HepG2 (cell line): ENCODE results near the gene MAGED2. TPM values are rescaled to one million over a fixed set of nuclear protein-coding genes. Genes with fewer than 3 reads are reported as not detected.

Source experiments
- ATAC-seq: fragments of 200-7000 bp; cut with Tn5 transposase; 3 replicates; pipeline ENCODE4 v1.9.1; 2020; ENCODE audit warnings: mild to moderate bottlenecking, moderate library complexity
- BruUV-seq: library from RNA; stranded (reverse); fragments of 400-500 nt; replicated peaks from 2 replicates; lab custom pipeline; 2021; lab: Mats Ljungman, UMichigan
- CTCF ChIA-PET: fragments of 300-600 bp; formaldehyde crosslinking; extraction: SDS; loops from one replicate; lab custom pipeline; 2021; ENCODE audit warnings: low total read pairs, inconsistent platforms, low intra/inter-chr PET ratio; lab: Yijun Ruan, JAX
- POLR2A ChIA-PET: fragments of 350-600 bp; sonication (Branson Sonifier 250); formaldehyde crosslinking; loops from one replicate; lab custom pipeline; 2020; ENCODE audit warnings: antibody characterized with exemption, inconsistent platforms; lab: Yijun Ruan, JAX
- DNase-seq: peaks from one replicate; pipeline ENCODE4 v3.0.0-alpha.2; 2015; ENCODE audit warnings: low spot score
- FAIRE-seq: peaks from 3 replicates; lab custom pipeline; 2011; peaks lifted over from hg19 to GRCh38; lab: Jason Lieb, UNC
- H2AFZ ChIP-seq: one replicate; pipeline ENCODE4 v1.6.1; 2011; ENCODE audit warnings: low read length, inconsistent platforms
- H3K27ac ChIP-seq: fragments of 300-600 bp; 3 replicates; pipeline ENCODE4 v1.8.0; 2011; ENCODE audit warnings: mixed run types, mild to moderate bottlenecking, mixed read lengths, low read length, inconsistent platforms; ENCODE audit not compliant: insufficient read depth; ENCODE audit errors: extremely low read length
- H3K27me3 ChIP-seq, 2 experiments: fragments of 200-600 bp in 1 of 2; 2 replicates in 1 of 2; 3 replicates in 1 of 2; pipeline versions ENCODE4 v1.6.0 to v1.8.0; 2011; ENCODE audit warnings: low read length in 2 of 2, mild to moderate bottlenecking in 2 of 2, moderate library complexity in 2 of 2, inconsistent platforms in 1 of 2; ENCODE audit not compliant: insufficient read depth in 2 of 2, control insufficient read depth in 1 of 2
- H3K36me3 ChIP-seq, 2 experiments: fragments of 200-600 bp in 1 of 2; replicated peaks in 1 of 2; 2 replicates in 1 of 2; 3 replicates in 1 of 2; pipeline versions ENCODE4 v1.5.1 to v1.8.0; 2011; ENCODE audit warnings: low read length in 2 of 2, inconsistent platforms in 1 of 2; ENCODE audit not compliant: insufficient read depth in 2 of 2, control insufficient read depth in 1 of 2
- H3K4me1 ChIP-seq: 2 replicates; pipeline ENCODE4 v1.5.1; 2012; ENCODE audit warnings: low read length, inconsistent platforms; ENCODE audit not compliant: insufficient read depth
- H3K4me2 ChIP-seq: 2 replicates; pipeline ENCODE4 v1.6.0; 2011; ENCODE audit warnings: low read depth, low read length, inconsistent platforms
- H3K4me3 ChIP-seq, 3 experiments: fragments of 200-600 bp in 1 of 3; sonication (generic), shearing (Covaris generic) in 1 of 3; replicated peaks in 1 of 3; 2 replicates each; pipeline ENCODE4 v1.5.1; 2011 to 2016; ENCODE audit warnings: low read length in 3 of 3, inconsistent platforms in 2 of 3, low read depth in 2 of 3, mild to moderate bottlenecking in 2 of 3, control low read depth in 1 of 3, mixed read lengths in 1 of 3; ENCODE audit not compliant: insufficient read depth in 1 of 3
- H3K79me2 ChIP-seq: one replicate; pipeline ENCODE4 v1.6.1; 2011; ENCODE audit warnings: low read length, inconsistent platforms; ENCODE audit not compliant: insufficient read depth
- H3K9ac ChIP-seq: 2 replicates; pipeline ENCODE4 v1.6.0; 2011; ENCODE audit warnings: mild to moderate bottlenecking, low read depth, low read length, inconsistent platforms; ENCODE audit not compliant: insufficient read depth
- H3K9me3 ChIP-seq: 2 replicates; pipeline ENCODE4 v1.5.1; 2012; ENCODE audit warnings: mild to moderate bottlenecking, low read length
- H4K20me1 ChIP-seq: 2 replicates; pipeline ENCODE4 v1.6.0; 2011; ENCODE audit warnings: inconsistent platforms, mild to moderate bottlenecking, low read length, moderate library complexity; ENCODE audit not compliant: insufficient read depth
- CBX2 ChIP-seq, 2 experiments: fragments of 200-600 bp in 1 of 2; sonication (generic); formaldehyde crosslinking in 1 of 2; IDR thresholded peaks; 2 replicates each; pipeline versions ENCODE4 v1.7.0 to v1.8.1; 2018 to 2022; ENCODE audit warnings: low read depth in 2 of 2, low read length in 1 of 2, mild to moderate bottlenecking in 1 of 2, missing genetic modification reagents in 1 of 2
- GPN1 ChIP-seq: sonication (generic); formaldehyde crosslinking; IDR thresholded peaks from 2 replicates; pipeline ENCODE4 v1.5.1; 2020; ENCODE audit warnings: missing genetic modification reagents, borderline replicate concordance
- NFE2 ChIP-seq: sonication (generic); formaldehyde crosslinking; IDR thresholded peaks from 2 replicates; pipeline ENCODE4 v1.4.0; 2020; ENCODE audit warnings: missing genetic modification reagents
- PITX1 ChIP-seq: sonication (generic); formaldehyde crosslinking; IDR thresholded peaks from 2 replicates; pipeline ENCODE4 v1.5.1; 2020; ENCODE audit warnings: mild to moderate bottlenecking, missing genetic modification reagents
- ZIK1 ChIP-seq: sonication (generic); formaldehyde crosslinking; IDR thresholded peaks from 2 replicates; pipeline ENCODE4 v1.5.0; 2020; ENCODE audit warnings: mild to moderate bottlenecking, low read depth, missing genetic modification reagents, borderline replicate concordance
- ZNF234 ChIP-seq: sonication (generic); formaldehyde crosslinking; conservative IDR thresholded peaks from 2 replicates; pipeline ENCODE4 v1.5.1; 2020; ENCODE audit warnings: mild to moderate bottlenecking, missing genetic modification reagents
- ZNF333 ChIP-seq: sonication (generic); formaldehyde crosslinking; IDR thresholded peaks from 2 replicates; pipeline ENCODE4 v1.4.0; 2020; ENCODE audit warnings: mild to moderate bottlenecking, missing genetic modification reagents, borderline replicate concordance
- ZNF337 ChIP-seq: sonication (generic); formaldehyde crosslinking; IDR thresholded peaks from 2 replicates; pipeline ENCODE4 v1.5.1; 2020; ENCODE audit warnings: missing genetic modification reagents, low read depth, mild to moderate bottlenecking, borderline replicate concordance
- ZNF720 ChIP-seq: sonication (generic); formaldehyde crosslinking; IDR thresholded peaks from 2 replicates; pipeline ENCODE4 v1.4.0; 2020; ENCODE audit warnings: missing genetic modification reagents
- ZNF879 ChIP-seq: sonication (generic); formaldehyde crosslinking; IDR thresholded peaks from 2 replicates; pipeline ENCODE4 v1.8.1; 2023; ENCODE audit warnings: missing genetic modification reagents
- ZSCAN20 ChIP-seq: sonication (generic); formaldehyde crosslinking; IDR thresholded peaks from 2 replicates; pipeline ENCODE4 v1.4.0; 2020; ENCODE audit warnings: missing genetic modification reagents, mild to moderate bottlenecking, borderline replicate concordance
- WGBS: methylation state at CpG from one replicate; pipeline ENCODE4 v1.1.6; 2017; ENCODE audit warnings: low lambda C conversion rate; 5-methylcytosine and 5-hydroxymethylcytosine counted together
- in situ Hi-C: cut with HindIII; loops from 2 replicates; pipeline ENCODE4 v1.10.0; 2017; ENCODE audit warnings: low pct_unique_long_range_greater_than_20kb; ENCODE audit not compliant: extremely low pct_ligation_motif_present
- intact Hi-C: fragments of 100-400 bp; cut with micrococcal nuclease; formaldehyde crosslinking; loops from one replicate; pipeline ENCODE4 v1.10.0; 2022; ENCODE audit not compliant: unreplicated experiment
- polyA plus RNA-seq, 8 experiments: library from polyadenylated mRNA; depleted of rRNA in 3 of 8; stranded (reverse) in 7 of 8; unstranded in 1 of 8; fragments of >200 nt; fragmentation: Illumina TruSeq in 4 of 8; extraction: Trizol in 4 of 8; gene quantifications; 2 replicates each; pipeline versions ENCODE4 v1.2.1 to v1.2.3, GENCODE V29; 2011 to 2016; ENCODE audit warnings: low read depth in 4 of 8, missing spikeins in 1 of 8, mixed read lengths in 1 of 8; ENCODE audit not compliant: insufficient read depth in 1 of 8
- total RNA-seq, 5 experiments: library from RNA; depleted of rRNA; stranded (reverse); fragments of >200 nt; fragmentation: Illumina TruSeq; extraction: Trizol; gene quantifications; 2 replicates each; pipeline ENCODE4 v1.2.3, GENCODE V29; 2016; ENCODE audit warnings: low read depth in 1 of 5
- TF ChIP-seq, protein P1 (sequence below): IDR thresholded peaks from 2 replicates; pipeline ENCODE4 v1.6.1; 2016
- TF ChIP-seq, protein P2 (sequence below): sonication (generic); formaldehyde crosslinking; IDR thresholded peaks from 2 replicates; pipeline ENCODE4 v1.8.0; 2023; ENCODE audit warnings: mild to moderate bottlenecking, missing genetic modification reagents
- TF ChIP-seq, protein P3 (sequence below): fragments of 450-650 bp; IDR thresholded peaks from 2 replicates; pipeline ENCODE4 v1.6.1; 2017
- TF ChIP-seq, protein P4 (sequence below): sonication (generic); formaldehyde crosslinking; conservative IDR thresholded peaks from 2 replicates; pipeline ENCODE4 v1.8.0; 2022; ENCODE audit warnings: low read depth, missing genetic modification reagents

The MAGED2 gene
- total and polyA plus RNA-seq, 2 of the 13 experiments (the other 11 are each of a cell fraction or from before 2014, with no cell fraction given): 142 to 153 TPM

DNA sequence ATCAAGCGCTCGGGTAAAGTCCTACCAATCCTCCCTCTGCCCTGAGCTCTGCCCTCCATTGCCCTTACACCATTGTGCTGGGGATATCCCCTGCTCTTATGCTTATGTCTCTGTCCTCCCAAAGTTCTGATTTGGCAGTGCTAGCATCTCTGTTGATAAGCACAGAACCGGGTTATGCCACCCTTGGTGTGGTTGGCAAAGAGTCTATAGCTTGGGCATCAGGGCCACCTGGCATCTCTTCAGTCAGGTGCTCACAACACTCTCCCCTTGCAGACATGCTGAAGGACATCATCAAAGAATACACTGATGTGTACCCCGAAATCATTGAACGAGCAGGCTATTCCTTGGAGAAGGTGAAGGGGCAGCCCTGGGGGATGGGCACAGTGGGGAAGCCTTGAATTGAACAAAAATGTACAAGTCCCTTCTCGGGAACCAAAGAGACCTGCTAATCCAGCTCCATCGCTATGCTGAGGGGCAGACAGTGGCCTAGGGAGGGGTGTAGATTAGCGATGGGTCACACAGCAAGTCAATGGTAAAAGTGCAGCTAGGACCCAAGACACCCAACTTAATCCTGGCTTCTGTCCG, 3.8 kb downstream of the MAGED2 start (continued):
- TF ChIP-seq, protein P1, sequence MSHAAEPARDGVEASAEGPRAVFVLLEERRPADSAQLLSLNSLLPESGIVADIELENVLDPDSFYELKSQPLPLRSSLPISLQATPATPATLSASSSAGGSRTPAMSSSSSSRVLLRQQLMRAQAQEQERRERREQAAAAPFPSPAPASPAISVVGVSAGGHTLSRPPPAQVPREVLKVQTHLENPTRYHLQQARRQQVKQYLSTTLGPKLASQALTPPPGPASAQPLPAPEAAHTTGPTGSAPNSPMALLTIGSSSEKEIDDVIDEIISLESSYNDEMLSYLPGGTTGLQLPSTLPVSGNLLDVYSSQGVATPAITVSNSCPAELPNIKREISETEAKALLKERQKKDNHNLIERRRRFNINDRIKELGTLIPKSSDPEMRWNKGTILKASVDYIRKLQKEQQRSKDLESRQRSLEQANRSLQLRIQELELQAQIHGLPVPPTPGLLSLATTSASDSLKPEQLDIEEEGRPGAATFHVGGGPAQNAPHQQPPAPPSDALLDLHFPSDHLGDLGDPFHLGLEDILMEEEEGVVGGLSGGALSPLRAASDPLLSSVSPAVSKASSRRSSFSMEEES (CRISPR knock-in tag): no peak
- TF ChIP-seq CBX2 (IDR thresholded peaks at IDR 0.05; ENCODE audit: low read depth, low read length) (no peak), CBX2 (CRISPR knock-in tag; IDR thresholded peaks at IDR 0.05; ENCODE audit: low read depth) (no peak)

DNA sequence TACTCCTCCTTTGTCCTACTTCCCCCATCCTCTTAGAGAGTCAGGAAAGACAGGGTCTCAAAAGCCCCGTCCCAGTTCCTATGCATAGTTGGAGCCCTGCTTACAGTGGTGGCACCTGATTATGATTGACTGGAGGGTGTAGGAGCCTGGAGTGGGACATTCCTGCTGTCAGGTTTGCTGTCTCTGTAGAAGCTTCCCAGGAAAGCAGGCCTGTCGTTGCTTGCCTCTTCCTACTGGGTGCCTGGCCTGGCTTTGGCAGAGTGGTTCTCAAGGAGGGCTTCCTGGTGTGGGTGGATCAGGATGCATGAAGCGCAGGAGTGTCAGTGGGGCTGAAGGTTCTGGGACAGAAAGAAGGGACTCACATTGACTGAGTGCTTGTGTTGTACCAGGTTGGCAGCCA, 4.8 kb downstream of the MAGED2 start:
- ChIA-PET POLR2A (no interaction called here), CTCF (no interaction called here)
- intact Hi-C loops (no loop called here), in situ Hi-C loops (no loop called here)
- no peak overlapping the region for H3K9ac ChIP-seq
- H3K4me1 ChIP-seq: peaks cover 20% of the 10 kb centered on the region
- H3K79me2 ChIP-seq: peaks cover 24% of the 10 kb centered on the region
- no TSS peak for BruUV-seq
- no peak overlapping the region for H3K4me3 ChIP-seq
- ATAC-seq (no peak), DNase-seq (no peak), FAIRE-seq (no peak)
- H4K20me1 ChIP-seq: no peaks in the 10 kb centered on the region
- no peaks in the 10 kb centered on the region; a peak in 1 of 5 replicates for H3K27me3 ChIP-seq
- no peaks in the 10 kb centered on the region for H3K9me3 ChIP-seq
- no peak overlapping the region for H3K4me2 ChIP-seq
- no peak overlapping the region for H2AFZ ChIP-seq
- WGBS: 100% methylated on average over 1 of the region's 3 CpGs
- H3K36me3 ChIP-seq: peaks cover 6 to 26% of the 10 kb centered on the region in 2 experiments; a peak in 4 of 5 replicates
- no peak overlapping the region for H3K27ac ChIP-seq
- no peak for TF ChIP-seq ZNF333 (CRISPR knock-in tag)
- no peak for TF ChIP-seq NFE2 (CRISPR knock-in tag)
- TF ChIP-seq ZNF337 (CRISPR knock-in tag): no peak
- no peak for TF ChIP-seq PITX1 (CRISPR knock-in tag)
- TF ChIP-seq, protein P2, sequence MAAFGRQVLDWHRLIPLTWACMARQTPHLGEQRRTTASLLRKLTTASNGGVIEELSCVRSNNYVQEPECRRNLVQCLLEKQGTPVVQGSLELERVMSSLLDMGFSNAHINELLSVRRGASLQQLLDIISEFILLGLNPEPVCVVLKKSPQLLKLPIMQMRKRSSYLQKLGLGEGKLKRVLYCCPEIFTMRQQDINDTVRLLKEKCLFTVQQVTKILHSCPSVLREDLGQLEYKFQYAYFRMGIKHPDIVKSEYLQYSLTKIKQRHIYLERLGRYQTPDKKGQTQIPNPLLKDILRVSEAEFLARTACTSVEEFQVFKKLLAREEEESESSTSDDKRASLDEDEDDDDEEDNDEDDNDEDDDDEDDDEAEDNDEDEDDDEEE (CRISPR knock-in tag): no peak
- no peak for TF ChIP-seq ZNF879 (CRISPR knock-in tag)
- TF ChIP-seq, protein P3, sequence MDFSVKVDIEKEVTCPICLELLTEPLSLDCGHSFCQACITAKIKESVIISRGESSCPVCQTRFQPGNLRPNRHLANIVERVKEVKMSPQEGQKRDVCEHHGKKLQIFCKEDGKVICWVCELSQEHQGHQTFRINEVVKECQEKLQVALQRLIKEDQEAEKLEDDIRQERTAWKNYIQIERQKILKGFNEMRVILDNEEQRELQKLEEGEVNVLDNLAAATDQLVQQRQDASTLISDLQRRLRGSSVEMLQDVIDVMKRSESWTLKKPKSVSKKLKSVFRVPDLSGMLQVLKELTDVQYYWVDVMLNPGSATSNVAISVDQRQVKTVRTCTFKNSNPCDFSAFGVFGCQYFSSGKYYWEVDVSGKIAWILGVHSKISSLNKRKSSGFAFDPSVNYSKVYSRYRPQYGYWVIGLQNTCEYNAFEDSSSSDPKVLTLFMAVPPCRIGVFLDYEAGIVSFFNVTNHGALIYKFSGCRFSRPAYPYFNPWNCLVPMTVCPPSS: no peak
- TF ChIP-seq, protein P4, sequence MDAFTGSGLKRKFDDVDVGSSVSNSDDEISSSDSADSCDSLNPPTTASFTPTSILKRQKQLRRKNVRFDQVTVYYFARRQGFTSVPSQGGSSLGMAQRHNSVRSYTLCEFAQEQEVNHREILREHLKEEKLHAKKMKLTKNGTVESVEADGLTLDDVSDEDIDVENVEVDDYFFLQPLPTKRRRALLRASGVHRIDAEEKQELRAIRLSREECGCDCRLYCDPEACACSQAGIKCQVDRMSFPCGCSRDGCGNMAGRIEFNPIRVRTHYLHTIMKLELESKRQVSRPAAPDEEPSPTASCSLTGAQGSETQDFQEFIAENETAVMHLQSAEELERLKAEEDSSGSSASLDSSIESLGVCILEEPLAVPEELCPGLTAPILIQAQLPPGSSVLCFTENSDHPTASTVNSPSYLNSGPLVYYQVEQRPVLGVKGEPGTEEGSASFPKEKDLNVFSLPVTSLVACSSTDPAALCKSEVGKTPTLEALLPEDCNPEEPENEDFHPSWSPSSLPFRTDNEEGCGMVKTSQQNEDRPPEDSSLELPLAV (CRISPR knock-in tag): no peak
- TF ChIP-seq GPN1: no peak
- TF ChIP-seq ZSCAN20 (CRISPR knock-in tag): no peak
- no peak for TF ChIP-seq ZIK1
- TF ChIP-seq ZNF720 (CRISPR knock-in tag): no peak
- TF ChIP-seq ZNF234 (CRISPR knock-in tag): no peak
